GM18868 (cell line): ENCODE results near the gene COL1A2.

Experiments
- ATAC-seq: cut with Tn5 transposase; IDR thresholded peaks from one replicate; pipeline ENCODE4 v1.9.1; 2021; ENCODE audit warnings: mild to moderate bottlenecking, moderate library complexity; ENCODE audit not compliant: unreplicated experiment

The COL1A2 gene

GRCh38 chr7:94382132-94382531 is 12.6 kb upstream of the COL1A2 start:
- ATAC-seq, result no peak

GRCh38 chr7:94382746-94383145 is 11.9 kb upstream of the COL1A2 start:
- ATAC-seq, result no peak

GRCh38 chr7:94384315-94384714 is 10.4 kb upstream of the COL1A2 start:
- ATAC-seq, result no peak

GRCh38 chr7:94386416-94386815 is 8.3 kb upstream of the COL1A2 start:
- ATAC-seq, result no peak

GRCh38 chr7:94388540-94388939 is 6.2 kb upstream of the COL1A2 start:
- ATAC-seq, result no peak

DNA sequence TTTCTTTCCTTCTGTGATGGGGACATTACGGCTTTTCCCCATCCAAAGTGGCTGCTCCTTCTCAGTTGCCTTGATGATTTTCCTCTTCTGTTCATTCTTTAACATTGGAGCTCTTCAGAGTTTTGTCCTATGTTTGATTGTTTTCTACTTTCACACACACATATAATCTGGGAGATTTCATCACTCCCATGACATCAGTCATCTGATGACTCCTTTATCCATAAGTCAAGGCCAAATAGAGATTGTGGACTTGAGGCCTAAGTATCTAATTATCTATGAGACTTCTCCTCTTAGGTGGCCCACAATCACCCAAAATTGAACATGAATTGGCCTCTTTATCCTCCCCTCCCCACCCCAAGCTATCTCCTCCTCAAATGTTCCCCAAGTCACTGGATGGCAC is 5.3 kb upstream of the COL1A2 start:
- ATAC-seq, result no peak

DNA sequence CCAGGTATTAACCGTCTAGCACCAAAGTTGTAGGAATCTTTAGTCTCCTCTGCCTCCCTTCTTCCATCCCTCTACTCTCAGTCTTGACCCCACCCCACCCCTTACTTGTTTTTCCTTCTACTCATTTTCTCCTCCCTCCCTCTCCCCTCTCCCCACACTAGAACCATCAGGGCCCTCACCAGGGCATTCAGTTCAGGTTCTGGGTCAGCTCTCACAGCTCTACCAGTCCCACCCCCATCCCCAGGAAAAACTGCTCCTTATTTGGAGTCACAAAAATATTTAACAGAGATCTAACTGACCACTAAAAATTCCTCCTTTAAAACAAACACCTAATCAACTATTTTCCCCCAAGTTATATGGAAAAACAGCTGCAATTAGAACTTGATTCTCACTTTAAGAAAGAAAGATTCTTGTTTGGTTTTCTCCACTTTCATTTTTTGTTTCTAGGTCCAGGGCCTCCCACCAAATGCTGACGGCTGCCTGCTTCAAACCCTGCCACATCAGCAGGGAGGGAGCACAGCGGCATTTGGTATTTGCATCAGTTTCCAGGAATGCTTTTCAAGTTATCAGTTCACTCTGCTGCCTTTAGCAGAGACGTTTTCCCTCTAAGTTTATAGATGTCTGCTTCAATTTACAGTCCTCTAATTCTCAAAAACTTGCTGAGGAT is 2.8 kb upstream of the COL1A2 start:
- ATAC-seq, result no peak

GRCh38 chr7:94392393-94392786 is 2.3 kb upstream of the COL1A2 start:
- ATAC-seq, result no peak

- no peak for ATAC-seq
These were observed 1.2 kb upstream of the COL1A2 start for GRCh38 chr7:94393246-94394108.

DNA sequence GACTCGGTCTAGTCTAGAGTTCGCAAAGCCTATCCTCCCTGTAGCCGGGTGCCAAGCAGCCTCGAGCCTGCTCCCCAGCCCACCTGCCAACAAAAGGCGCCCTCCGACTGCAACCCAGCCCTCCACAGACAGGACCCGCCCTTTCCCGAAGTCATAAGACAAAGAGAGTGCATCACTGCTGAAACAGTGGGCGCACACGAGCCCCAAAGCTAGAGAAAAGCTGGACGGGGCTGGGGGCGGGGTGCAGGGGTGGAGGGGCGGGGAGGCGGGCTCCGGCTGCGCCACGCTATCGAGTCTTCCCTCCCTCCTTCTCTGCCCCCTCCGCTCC is 622 bp upstream of the COL1A2 start:
- no peak for ATAC-seq

DNA sequence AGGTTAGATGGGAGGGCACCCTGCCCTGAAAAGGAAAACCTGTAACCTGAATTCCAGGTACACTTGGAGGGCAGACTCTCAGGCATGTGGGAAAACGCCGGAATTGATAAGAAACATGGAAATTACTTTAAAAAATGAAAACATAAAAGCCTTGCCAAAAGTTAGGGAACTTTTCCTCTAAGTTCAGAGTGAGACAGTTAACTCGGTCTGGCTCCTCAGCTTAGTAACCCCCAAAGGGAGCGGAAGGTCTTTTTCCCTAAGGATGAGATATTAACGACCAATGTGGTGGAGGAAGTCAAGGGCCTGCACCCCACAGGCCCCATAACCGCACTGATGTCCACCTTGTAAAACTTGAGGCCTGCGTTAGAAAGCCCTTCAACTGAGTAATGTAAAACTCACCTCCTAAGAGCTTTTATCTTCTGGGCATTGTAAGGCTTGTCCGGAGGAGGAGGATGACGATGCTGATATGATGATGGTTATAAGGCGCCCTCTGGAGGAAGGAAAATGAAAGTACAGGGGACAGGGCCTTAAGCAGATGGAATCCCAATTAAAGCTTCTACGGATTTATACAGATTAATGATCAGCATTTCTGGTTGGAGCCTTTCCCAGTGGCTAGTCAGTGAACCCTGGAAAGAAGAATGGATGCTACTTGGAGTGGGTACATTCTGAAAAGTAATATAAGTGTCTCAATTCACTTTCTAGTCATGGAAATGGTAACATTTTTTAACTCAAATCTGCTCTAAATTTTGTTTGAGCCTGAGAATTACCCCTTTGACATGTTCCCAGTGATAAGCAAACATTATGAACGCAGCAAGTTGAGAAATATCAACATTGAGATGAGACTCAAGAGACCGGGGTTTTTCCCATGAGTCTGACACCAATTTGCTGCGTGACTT is 694 bp downstream of the COL1A2 start:
- ATAC-seq, result peak; percentile 95

DNA sequence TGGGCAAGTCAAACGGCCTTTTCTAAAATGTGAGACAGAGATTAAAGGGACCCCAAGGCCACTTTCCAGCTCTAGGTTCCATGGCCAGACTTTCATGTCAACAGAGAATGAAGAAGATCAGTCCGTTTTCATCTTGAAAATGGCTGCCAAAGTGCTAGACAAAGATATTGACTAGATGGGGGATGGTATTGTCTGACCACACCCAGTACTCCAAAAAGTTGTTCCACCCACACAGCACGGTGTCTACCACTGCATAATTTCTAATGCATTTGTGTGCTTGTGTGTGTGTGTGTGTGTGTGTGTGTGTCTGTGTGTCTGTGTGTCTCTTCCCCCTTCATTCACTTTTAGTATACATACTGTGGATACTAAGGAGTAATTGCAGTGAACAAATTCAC is 1.3 kb downstream of the COL1A2 start:
- no peak for ATAC-seq

DNA sequence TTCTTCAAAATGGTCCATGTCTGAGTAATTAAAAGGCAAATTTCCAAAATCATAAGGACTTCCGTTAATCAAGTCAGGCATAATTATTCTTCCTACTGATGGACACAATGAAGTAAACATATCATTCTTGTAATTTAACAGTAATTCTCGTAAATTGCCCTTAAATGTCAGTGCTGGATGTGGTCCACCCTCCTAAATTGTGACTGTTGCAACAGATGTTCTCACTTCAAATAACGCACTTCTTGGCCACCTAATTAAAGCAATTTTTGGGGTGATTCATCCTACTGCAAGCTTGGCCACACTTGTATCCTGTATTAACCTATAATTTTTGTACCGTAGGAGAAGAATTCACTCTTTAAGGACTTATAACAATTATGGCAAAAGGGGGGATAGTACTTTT is 1.9 kb downstream of the COL1A2 start:
- no peak for ATAC-seq

- no peak for ATAC-seq
These were observed 3.0 kb downstream of the COL1A2 start for GRCh38 chr7:94397722-94398121.

GRCh38 chr7:94398841-94399240 is 4.1 kb downstream of the COL1A2 start:
- ATAC-seq, result no peak

GRCh38 chr7:94400022-94400421 is 5.3 kb downstream of the COL1A2 start:
- no peak for ATAC-seq

DNA sequence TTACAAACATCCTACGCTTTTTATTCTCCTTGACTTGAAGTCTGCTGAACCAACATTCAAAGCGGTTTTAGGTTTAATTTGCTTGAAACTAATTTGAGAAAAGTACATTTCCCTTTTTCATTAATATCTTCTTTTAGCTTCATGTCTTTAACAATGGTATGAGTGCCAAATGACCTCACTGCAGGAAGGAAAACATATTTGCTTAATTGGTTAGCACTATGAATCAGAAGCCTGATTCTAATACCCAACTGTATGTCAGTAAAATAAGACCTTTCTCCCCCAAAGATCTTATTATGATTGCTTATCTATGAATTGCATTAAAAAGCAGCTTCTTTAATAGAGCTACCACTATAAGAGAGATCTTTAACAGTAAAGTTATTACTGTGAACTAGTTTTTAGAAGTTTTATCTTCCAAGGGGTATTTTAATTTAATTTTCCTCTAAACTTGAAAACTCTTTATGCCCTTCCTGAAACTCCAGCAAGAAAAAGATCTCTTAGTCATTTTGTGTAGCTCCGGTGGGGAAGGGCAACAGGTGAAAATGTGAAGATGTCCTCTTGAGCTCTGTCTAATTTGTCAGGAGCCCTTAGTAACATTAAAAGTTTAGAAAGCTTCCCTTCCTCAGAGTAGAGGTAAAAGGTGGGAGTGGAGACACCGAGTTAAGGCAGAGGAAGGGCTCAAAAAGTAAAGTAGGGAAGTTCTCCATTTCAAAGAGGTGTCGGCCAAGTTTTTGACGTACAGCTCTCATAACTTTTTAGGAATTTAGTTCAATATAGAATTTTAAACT is 6.1 kb downstream of the COL1A2 start:
- no peak for ATAC-seq

- ATAC-seq, result no peak
These were observed 6.7 kb downstream of the COL1A2 start for GRCh38 chr7:94401428-94401814.

- no peak for ATAC-seq
These were observed 8.9 kb downstream of the COL1A2 start for GRCh38 chr7:94403546-94403945.

- ATAC-seq, result no peak
These were observed 10.8 kb downstream of the COL1A2 start for GRCh38 chr7:94405506-94405905.

DNA sequence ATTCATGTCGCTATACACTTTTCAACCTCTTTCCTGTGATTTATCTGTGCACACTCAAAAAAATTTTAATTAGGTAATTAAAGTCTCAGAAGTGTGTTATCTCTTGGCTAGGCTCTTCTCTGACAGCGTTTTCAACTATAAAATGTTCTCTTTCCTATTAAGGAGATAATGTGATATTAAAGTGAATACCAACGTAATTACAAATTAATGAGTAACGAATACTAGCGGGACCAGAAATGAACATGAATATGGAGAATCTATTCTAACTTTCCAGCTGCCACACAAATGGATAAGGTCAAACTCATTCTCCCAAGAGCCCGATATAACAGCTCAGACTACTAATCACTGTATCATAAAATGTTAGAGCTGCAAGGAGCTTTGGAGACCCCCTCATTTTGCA is 12.0 kb downstream of the COL1A2 start:
- ATAC-seq, result no peak
